ENCODE results near the gene TKTL1. TPM values are rescaled to one million over a fixed set of nuclear protein-coding genes. Genes with fewer than 3 reads are reported as not detected.

The TKTL1 gene
- total and polyA plus RNA-seq, 2 of the 8 experiments (the other 6 are each of a cell fraction or from before 2014, with no cell fraction given), result 0.05 TPM; not detected in 1

DNA sequence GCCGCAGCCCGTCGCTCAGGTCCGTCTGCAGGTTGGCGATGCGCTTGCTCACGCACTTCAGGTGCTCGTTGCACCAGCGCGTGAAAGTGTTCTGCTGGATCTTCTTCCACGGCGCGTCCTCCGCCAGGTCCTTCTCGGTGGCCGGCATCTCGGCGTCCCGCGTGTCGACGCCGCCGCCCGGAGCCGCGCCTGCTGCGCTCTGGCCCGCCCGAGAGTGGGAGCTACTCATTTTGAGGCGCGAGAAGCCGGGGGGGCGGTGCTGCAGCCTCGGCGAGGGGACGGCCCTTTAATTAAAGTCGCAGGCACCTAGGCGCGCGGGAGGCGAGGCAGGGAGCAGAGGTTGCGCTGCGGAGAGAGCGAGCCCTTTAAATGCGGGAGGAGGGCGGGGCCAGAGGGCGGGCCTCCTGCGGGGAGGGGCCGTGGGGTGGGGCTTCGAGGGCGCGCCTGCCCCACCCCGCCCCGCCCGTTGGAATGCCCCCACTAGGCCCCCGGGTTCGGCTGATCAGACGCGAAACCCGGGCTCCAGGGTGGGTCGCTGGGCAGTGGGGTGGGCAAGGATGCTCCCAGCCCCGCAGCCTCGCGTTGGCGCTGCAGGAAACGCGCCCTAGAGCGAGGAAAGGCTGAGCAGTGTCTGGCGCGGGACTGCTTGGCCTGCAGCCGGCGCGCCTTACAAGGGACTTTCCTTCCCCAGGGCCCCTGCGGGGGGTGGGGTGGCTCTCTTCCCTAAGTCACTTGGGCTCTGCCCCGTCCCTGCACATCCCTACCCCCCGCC is 75.6 kb downstream of the TKTL1 start:
- no peaks in the 10 kb centered on the region for H3K9me3 ChIP-seq (ENCODE audit: insufficient read depth in 2 of 2, low read depth in 1 of 2, low read length in 1 of 2)
- no peak overlapping the region for H2AFZ ChIP-seq (ENCODE audit: low read length)
- peaks cover 0 to 18% (median 11%) of the 10 kb centered on the region in 4 experiments; a peak in 6 of 7 replicates for H3K4me1 ChIP-seq (replicated peaks in 1 of 4; ENCODE audit: control insufficient read depth in 3 of 4, insufficient read depth in 4 of 4, low read length in 3 of 4)
- ChIA-PET POLR2A (ENCODE audit: partially characterized antibody) (interaction anchor here (0.6 to 11.8 kb wide), 12 partner anchors 11 to 399 kb away, joined by 3 to 348 read pairs (median 4); partner anchors contain the start of genes DNASE1L1, EMD, RPL10 and TMEM187), CTCF (ENCODE audit: partially characterized antibody) (interaction anchor here (0.5 kb wide), 2 partner anchors 27 to 165 kb away, joined by 3 read pairs; partner anchors contain the start of gene RPL10)
- H3K23me2 ChIP-seq (ENCODE audit: low read depth, low read length), result peaks cover 5% of the 10 kb centered on the region; the same call in 1 of the 2 replicates
- H4K91ac ChIP-seq (replicated peaks; ENCODE audit: insufficient read length, low read length), result no peak overlapping the region
- H3K9ac ChIP-seq (replicated peaks in 1 of 4; ENCODE audit: extremely low read depth in 1 of 4, low read depth in 3 of 4, low read length in 3 of 4), result peak overlapping the region; percentile 92 to 97 (median 94)
- H2BK12ac ChIP-seq (ENCODE audit: low read depth, low read length), result 0 out of 2 replicates have a peak overlapping the region, but pooled peaks have one; percentile 50
- H3K36me3 ChIP-seq (ENCODE audit: control insufficient read depth in 2 of 4, insufficient read depth in 4 of 4, low read length in 3 of 4), result peaks cover 15 to 30% (median 20%) of the 10 kb centered on the region in 4 experiments
- no peak overlapping the region for H2BK120ac ChIP-seq (replicated peaks; ENCODE audit: low read depth, low read length)
- peak overlapping the region; percentile 82 to 96 (median 90) for H3K4me3 ChIP-seq (ENCODE audit: extremely low read depth in 1 of 4, insufficient read depth in 2 of 4, low read depth in 3 of 4, low read length in 4 of 4)
- H3K14ac ChIP-seq (ENCODE audit: insufficient read length), result no peak overlapping the region
- H4K5ac ChIP-seq (ENCODE audit: insufficient read length, low read depth, low read length), result peak overlapping the region; percentile 76
- H4K20me1 ChIP-seq (replicated peaks in 1 of 2; ENCODE audit: control insufficient read depth in 1 of 2, insufficient read depth in 2 of 2, low read length in 2 of 2), result peaks cover 11 to 17% of the 10 kb centered on the region in 2 experiments
- H2BK5ac ChIP-seq (ENCODE audit: low read depth, low read length), result peak overlapping the region; percentile 94
- H3K4ac ChIP-seq (replicated peaks; ENCODE audit: insufficient read length, low read depth, low read length), result no peak overlapping the region
- H3K27me3 ChIP-seq (replicated peaks in 1 of 4; ENCODE audit: control insufficient read depth in 3 of 4, extremely low read depth in 1 of 4, insufficient read depth in 3 of 4, low read length in 3 of 4), result no peaks in the 10 kb centered on the region; a peak in 2 of 7 replicates
- no peak overlapping the region for H2BK15ac ChIP-seq (ENCODE audit: low read length)
- no peak overlapping the region for H3K56ac ChIP-seq (replicated peaks; ENCODE audit: insufficient read length, low read depth, low read length)
- H3K79me2 ChIP-seq (ENCODE audit: control insufficient read depth in 1 of 2, insufficient read depth in 2 of 2, low read length in 2 of 2), result peaks cover 8 to 47% of the 10 kb centered on the region in 2 experiments; a peak in 3 of 4 replicates
- H3K79me1 ChIP-seq (ENCODE audit: low read depth, low read length), result 0 out of 2 replicates have a peak, but pooled peaks cover 3% of the 10 kb centered on the region
- peak overlapping the region; percentile 97 for H3K27ac ChIP-seq (ENCODE audit: low read depth, low read length)
- FAIRE-seq (no peak), DNase-seq (ENCODE audit: low read depth in 1 of 2, low spot score in 2 of 2) (peak; percentile 56 to 82)
- peak overlapping the region; percentile 68 to 86 for H3K4me2 ChIP-seq (ENCODE audit: insufficient read depth in 1 of 2, low read depth in 2 of 2, low read length in 2 of 2)
- H2BK20ac ChIP-seq (ENCODE audit: low read length), result no peak overlapping the region
- no peak overlapping the region for H3K23ac ChIP-seq (ENCODE audit: insufficient read length)
- peak overlapping the region; percentile 93; the same call in 1 of the 2 replicates for H4K8ac ChIP-seq (ENCODE audit: extremely low read depth, insufficient read depth, low read length)
- WGBS, 2 experiments (ENCODE audit: extremely low coverage in 1 of 2, insufficient coverage in 1 of 2, insufficient read length in 1 of 2, insufficient replicate concordance in 2 of 2, low coverage in 1 of 2, low lambda C conversion rate in 2 of 2, missing lambda C conversion rate in 1 of 2), result 4% methylated on average over 11 of the region's 77 CpGs; no CpG with 5 or more reads in 1 of the 2 experiments
- H2AK5ac ChIP-seq (ENCODE audit: low read depth, low read length), result peak overlapping the region; percentile 48; the same call in 1 of the 2 replicates
- peak overlapping the region; percentile 32 for H3K18ac ChIP-seq (ENCODE audit: extremely low read depth, low read length)
- TF ChIP-seq CREB1 (IDR thresholded peaks at IDR 0.05), result 0 out of 2 replicates have a peak, but pooled peaks have one; percentile 40
- peak; percentile 57; the same call in 1 of the 2 replicates for TF ChIP-seq GTF2F1 (IDR thresholded peaks at IDR 0.05; ENCODE audit: borderline replicate concordance, low read depth, low read length)
- no peak for TF ChIP-seq CHD1 (IDR thresholded peaks at IDR 0.05; ENCODE audit: low read depth, low read length)
- TF ChIP-seq TEAD4 (IDR thresholded peaks at IDR 0.05; ENCODE audit: low read depth, low read length), result no peak
